ENCODE results near the gene GARIN1A.
"Not testable (repeated sequence)": the region's sequence is repeated elsewhere in the genome, so short reads cannot be mapped to it uniquely, and the experiment has no call there.

The GARIN1A gene

DNA sequence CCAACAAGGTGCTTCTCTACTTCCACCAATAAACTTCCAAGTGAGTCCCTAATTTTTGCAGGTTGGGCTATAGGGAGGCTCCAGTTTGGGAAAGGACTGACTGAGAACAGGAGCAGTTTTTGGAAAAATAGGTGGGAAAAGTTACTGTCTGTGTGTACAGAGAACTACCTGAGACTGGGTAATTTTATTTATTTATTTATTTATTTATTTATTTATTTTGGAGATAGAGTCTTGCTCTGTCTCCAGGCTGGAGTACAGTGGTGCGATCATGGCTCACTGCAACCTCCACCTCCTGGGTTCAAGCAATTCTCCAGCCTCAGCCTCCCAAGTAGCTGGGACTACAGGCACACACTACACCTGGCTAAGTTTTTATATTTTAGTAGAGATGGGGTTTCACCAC is 11.2 kb downstream of the GARIN1A start:
- not testable (repeated sequence) for DNase-seq

DNA sequence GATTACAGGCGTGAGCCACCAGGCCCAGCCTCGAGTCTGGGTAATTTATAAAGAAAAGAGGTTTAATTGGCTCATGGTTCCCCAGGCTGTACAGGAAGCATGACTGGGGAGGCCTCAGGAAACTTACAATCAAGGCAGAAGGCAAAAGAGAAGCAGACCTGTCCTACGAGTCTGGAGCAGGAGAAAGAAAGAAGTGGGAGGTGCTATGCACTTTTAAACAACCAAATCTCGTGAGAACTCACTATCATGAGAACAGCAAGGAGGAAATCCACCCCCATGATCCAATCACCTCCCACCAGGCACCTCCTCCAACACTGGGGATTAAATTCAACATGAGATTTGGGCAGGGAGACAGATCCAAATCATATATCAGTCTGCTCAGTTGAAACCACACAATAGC is 11.6 kb downstream of the GARIN1A start:
- not testable (repeated sequence) for DNase-seq

DNA sequence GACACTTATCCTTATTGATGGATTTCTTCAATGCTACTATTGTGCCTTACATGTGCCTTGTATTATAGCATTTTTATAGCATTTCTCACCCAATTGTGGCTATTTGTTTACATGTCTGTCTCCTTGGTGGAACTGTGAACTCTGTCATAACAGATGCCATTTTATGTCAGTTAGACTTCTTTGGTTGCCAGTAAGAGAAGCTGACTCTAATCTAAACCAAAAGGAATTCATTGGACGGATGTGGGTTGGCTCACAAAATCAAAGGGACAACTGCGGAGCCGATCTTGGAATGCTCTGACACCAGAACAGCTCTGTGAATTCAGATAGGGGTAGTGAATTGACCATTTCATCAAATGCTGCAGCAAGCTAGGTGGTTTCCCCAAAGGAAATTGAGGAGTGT is 15.0 kb downstream of the GARIN1A start:
- no peak for DNase-seq

DNA sequence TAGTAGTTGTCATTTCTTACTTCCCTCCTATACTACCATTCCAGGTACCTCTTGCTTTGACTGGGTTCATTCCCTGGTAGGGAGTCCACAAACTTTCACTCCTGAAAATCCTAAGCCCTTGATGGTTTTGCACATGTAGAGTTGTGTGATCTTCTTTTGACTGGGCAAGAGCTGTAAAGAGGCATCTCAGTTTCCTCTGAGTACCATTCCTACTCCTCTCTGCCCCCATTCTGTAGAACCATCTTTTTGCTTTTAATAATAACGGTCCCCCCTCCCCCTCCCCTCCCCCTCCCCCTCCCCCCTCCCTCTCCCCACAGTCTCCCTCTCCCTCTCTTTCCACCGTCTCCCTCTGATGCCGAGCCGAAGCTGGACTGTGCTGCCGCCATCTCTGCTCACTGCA is 16.4 kb downstream of the GARIN1A start:
- no peak for DNase-seq

DNA sequence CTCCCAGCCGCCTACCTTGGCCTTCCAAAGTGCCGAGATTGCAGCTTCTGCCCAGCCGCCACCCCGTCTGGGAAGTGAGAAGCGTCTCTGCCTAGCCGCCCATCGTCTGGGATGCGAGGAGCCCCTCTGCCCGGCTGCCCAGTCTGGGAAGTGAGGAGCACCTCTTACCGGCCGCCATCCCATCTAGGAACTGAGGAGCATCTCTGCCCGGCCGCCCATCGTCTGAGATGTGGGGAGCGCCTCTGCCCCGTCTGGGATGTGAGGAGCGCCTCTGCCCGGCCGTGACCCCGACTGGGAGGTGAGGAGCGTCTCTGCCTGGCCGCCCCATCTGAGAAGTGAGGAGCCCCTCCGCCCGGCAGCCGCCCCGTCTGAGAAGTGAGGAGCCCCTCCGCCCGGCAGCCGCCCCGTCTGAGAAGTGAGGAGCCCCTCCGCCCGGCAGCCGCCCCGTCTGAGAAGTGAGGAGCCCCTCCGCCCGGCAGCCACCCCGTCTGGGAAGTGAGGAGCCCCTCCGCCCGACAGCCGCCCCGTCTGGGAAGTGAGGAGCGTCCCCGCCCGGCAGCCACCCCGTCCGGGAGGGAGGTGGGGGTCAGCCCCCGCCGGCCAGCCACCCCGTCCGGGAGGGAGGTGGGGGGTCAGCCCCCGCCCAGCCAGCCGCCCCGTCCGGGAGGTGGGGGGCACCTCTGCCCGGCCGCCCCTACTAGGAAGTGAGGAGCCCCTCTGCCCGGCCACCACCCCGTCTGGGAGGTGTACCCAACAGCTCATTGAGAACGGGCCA is 17.3 kb downstream of the GARIN1A start:
- not testable (repeated sequence) for DNase-seq

DNA sequence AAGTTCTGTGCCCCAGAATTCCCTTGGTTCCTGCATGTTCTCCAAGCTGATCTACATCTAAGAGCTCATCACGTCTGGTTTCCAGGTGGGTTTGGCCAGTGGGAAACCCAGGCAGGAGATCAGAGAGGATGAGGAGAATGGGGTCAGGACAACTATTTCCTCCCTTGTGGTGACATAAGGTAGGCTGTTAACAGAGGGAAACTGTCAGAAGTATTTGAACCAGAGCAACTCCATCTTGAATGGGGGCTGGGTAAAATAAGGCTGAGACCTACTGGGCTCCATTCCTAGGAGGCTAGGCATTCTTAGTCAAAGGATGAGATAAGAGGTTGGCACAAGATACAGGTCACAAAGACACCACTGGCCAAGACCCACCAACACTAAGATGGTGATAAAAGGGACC is 19.1 kb downstream of the GARIN1A start:
- no peak for DNase-seq

DNA sequence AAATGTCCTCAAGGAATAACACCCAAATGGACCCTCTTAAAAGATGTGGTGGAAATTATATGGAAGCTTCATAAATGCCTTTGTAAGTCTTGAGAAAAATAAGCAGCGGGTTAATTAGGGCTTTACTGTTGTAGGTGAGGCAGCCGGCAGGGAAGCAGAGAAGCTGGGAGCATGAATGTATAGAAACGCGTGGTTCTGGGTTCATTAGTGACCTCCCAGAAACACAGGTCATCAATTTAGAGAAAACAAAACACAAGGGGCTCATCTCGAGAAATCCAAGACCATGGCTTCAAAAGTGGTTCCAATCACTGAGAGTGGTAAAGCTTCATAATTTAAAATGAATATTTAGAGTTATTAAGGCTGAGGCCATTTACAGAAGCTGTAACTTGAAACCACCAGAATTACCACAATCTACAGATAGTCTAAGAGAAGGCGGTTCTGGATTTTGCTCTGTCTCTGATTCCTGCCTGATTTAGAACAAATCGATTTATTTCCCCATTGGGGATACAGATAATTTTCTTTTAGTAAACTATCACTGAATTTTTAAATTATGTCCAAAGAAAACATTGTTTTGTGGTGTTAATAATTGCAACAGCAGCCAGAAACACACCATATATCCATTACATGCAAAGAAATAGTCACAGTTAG is 20.7 kb downstream of the GARIN1A start:
- no peak for DNase-seq

DNA sequence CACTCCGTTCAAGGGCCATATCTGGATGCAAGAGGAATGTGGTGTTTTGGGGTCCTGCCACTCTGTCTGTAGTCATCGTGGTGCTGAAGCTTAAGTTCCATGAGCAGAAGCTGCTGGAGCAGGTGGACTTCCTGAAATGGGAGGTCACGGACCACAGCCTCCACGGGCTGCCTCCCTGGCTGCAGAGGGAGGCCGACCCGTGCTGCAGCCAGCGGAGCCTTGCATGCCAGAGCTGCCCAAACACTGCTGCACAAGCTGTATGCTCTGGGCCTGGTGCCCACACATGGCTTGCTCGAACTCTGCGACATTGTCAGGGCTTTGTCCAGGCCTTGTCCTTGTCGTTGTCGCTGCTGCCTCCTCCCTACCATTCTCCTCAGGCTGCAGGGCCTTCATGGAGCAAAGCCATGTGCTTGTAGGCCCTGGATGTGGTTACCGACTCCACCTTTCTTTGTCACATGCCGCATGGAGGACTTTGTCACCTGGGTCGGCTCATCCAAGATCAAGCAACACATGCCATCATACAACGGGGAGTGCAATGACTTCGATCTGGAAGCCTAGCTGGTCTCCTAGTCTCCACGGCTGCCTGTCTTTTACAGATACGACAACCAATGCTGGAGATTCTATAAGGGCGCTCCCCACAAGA is 21.4 kb downstream of the GARIN1A start:
- peak in 1 of 58 donors; percentile 1 for DNase-seq

DNA sequence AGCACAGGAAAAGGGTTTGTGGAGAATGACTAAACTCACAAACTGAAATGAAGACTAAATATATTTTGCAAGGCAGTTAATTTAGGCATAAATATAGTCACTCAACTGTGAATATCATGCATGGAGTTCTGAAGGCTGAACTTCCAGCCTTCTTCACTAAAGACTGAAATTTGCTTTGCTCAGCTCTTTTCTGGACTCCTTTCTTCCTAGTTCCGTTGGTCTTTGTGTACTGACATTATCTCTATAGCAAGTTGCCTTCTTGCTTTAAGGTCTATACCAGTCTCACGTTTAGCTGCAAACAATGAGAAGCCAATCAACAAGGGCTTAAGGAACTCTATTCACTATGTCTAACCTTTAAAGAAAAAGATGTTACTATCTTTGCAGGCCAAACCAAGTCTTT is 22.6 kb downstream of the GARIN1A start:
- DNase-seq = no peak

DNA sequence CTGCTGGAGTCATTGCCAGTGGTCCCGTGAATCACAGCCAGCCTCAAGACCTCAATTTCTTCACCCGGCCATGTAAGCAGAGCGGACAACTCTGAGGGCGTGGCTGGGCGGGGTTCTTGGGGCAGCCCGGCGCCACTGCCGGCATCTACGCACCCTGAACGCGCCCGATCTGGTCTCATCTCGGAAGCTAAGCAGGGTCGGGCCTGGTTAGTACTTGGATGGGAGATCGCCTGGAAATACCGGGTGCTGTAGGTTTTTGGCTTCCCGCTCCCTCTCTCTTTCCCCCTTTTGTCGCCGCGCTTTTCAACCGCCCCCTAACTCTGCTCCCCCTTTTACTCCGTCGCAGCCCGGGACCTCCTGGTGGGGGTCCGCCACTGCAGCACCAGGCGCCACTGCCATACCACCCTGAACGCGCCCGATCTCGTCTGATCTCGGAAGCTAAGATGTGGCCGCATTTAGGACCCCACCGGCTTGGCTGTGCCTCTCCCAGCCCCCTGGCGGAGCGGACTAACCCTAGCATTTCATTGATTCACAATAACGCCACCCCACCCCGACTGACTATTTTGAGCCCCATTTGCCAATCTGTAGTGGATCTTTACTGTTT is 25.3 kb downstream of the GARIN1A start:
- DNase-seq = peak in 11 of 58 donors; percentile 2 to 43 (median 12)

DNA sequence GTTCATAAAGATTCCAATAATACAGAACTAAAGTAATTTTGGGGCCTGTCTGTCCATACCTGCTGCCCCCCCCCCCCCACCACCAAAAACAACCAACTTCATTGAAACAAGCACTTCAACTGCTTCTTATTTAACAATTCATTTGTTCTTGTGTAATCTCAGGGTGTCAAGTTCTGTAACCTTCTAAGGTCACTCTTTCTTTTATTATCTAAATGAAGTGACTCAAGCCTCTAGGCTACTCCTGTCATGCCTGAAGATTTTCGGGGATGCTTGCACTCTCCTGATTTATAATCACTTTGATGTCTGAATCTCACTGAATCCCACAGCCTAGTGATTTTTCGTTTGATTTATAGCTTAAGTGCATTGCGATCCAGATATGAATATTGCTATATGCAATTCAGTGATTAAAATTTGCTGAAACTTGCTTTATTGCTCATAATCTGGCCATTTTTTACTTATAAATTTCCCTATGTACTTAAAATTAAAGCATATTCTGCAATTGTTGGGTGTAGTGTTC is 27.2 kb downstream of the GARIN1A start:
- DNase-seq = no peak

DNA sequence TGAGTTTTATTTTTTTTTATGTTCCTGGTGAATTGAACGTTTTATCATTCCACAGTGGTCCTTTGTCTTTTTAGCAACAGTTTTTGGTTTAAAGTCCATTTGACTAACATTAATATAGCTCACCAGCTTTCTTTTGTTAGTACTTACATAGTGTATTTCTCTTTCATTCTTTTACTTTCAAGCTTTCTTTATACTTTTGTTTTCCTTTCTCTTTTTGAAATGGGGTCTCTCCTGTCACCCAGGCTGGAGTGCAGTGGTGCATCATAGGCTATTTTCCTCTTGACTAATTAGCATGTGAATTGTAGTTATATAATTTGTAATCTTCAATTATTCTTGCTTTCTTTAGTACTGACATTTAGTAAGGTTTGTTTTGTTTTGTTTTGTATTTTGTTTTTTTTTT is 27.8 kb downstream of the GARIN1A start:
- DNase-seq = no peak

DNA sequence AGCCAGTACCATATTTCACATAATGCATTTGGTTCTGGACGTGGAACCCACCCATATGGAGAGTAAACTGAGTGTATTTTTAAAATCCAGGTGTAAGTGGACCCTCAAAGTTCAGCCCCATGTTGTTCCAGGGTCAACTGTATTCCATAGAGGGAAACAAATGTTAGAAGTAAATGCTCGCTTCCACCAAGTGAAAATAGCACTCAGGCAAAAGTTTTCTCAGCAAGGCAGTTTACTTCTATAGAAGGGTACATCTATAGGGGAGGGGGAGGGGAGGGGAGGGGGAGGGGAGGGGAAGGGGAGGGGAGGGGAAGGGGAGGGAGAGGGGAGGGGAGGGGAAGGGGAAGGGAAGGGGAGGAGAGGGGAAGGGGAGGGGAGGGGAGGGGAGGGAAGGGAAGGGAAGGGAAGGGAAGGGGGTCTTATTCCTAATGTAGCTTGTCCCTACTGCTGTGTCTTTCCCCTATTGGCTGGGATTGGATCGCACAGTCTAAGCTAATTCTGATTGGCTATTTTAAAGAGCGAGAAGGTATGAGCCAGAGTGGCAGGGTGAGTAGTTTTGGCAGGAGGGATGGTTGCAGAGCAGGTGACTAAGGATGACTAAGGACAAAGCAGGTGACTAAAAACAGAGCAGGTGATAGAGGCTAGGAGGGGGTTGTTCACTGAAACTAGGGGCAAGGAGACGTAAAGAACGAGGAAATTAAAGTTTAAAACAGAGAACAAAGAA is 29.1 kb downstream of the GARIN1A start:
- no peak for DNase-seq

DNA sequence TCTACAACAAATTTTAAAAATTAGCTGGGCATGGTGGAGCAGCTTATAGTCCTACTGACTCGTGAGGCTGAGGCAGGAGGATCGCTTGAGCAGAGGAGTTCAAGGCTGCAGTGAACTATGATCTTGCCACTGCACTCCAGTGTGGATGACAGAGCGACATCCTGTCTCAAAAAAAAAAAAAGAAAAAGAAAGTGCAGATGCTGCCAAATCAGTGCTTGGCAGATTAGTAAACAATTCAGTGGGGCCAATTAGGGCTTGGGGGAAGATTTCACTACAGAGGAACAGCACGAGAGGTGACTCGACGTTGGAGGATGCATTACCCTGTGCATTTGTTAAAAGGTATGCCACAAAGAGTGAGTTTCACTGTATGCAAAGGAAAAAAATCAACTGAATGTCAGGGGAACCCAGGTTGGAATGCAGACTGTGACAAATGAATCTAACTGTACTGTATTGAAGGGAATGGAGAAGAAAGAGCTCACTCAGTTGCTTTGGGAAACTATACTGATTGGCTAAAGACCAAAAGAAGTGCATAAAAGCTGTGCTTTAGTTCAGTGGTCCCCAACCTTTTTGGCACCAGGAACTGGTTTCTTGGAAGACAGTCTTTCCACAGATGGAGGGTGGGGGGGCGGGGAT is 31.6 kb downstream of the GARIN1A start:
- DNase-seq = no peak

DNA sequence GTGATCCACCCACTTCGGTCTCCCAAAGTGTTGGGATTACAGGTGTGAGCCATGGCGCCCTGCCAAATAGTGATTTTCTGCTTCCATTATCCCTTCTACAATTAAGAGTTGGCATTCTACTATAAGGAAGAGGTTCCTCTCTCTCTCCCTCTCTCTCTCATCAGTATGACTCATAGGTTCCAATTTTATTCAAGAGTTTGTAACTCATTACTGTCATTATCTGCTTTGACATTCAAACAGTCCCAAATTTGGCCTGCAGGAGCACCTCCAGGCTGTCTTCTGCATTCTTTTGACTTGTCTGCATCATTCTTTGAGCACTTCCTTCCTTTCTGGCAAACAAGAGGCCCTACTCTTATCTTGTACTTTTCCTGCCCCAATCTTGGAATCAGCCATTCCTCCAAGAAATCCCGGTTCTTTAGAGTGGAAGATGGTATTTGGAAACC is 33.8 kb downstream of the GARIN1A start:
- DNase-seq = no peak

DNA sequence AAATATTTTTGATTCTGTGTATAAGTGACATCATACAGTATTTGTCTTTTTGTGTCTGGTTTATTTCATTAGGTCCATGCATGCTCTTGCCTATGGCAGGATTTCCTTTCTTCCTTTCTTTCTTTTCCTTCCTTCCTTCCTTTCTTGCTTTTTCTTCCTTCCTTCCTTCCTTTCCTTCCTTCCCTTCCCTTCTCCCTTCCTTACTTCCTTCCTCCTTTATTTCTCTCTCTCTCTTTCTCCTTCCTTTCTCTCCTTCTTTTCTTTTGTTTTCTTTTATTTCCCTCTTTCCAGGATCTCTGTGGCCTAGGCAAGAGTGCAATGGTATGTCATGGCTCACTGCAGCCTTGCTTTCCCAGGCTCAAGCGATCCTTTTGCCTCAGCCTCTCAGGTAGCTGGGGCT is 35.7 kb downstream of the GARIN1A start:
- DNase-seq = no peak

DNA sequence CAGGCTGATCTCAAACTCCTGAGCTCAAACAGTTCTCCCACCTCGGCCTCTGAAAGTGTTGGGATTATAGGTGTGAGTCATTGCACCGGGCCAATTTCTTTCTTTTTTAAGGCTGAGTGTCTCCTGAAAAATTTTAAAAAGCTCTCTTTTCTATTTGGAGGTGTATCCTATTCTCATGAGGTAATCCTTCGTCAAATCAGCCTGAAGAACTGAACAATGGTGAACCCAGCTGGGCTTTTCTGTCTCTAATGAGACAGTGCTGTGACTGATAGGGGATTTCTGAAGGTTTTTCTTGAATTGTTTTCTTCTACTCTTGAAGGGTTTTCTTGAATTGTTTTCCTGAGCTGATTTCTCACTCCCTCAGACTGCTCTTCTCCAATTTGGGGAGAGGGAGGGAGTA is 36.1 kb downstream of the GARIN1A start:
- no peak for DNase-seq

DNA sequence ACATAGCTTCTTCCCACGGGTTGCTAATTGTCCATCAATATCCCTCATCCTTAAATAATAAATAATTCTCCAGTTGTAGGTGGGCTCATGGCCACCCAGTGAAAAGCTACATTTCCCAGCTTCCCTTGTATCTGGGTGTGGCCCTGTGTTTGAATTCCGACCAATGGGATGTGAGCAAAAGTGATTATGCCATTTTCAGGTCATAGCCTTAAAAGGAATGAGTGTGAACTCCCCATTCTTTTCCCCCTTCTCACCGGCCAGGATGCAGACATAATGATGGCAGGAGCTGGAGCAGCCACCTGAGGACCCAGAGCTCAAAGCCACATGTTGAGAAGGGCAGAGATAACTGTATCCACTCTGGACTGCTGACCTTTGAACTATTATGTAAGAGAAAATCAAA is 36.7 kb downstream of the GARIN1A start:
- DNase-seq = no peak

DNA sequence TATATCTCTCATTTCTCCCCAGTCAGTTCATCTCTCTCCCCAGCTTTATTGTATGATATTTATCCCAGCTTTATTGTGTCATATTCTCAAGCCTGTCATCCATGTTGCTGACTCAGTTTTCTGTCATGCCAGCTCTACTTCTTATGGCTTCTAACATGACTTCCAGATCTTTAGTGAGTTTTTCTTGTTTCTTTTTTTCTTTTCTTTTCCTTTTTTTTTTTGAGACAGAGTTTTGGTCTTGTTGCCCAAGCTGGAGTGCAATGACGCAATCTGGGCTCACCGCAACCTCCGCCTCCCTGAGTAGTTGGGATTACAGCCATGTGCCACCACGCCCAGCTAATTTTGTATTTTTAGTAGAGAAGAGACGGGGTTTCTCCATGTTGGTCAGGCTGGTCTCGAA is 38.4 kb downstream of the GARIN1A start:
- no peak for DNase-seq

DNA sequence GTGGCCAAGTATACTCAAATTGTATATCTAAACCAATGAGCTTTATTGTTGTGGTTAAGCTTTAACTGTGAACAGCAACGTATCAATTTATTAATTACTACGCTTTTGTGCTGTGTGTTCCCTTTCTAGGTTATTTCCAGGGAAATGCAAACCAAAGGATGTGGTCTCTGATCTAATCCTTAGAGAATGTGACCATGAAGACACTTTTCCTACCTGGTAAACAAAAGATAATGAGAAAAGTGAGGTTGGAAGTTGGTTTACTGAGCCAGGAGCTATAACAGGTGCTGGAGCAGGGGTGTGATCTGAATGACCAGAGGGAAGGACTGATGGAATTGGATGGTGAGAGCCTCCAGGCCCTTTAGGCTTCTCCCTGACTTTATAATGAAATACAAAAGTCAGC is 41.7 kb downstream of the GARIN1A start:
- DNase-seq = no peak

All from anterior cingulate cortex (tissue), 58 donors.